AG08396 (cell line): ENCODE data around the gene OPTC.

ENCODE experiments used
- DNase-seq: peaks from one replicate; pipeline ENCODE4 v3.0.0; 2012; ENCODE audit warnings: low spot score, mixed read lengths

The OPTC gene

GRCh38 chr1:203491664-203492063, 2.3 kb upstream of the OPTC start:
- DNase-seq: no peak

- no peak for DNase-seq
Observed at GRCh38 chr1:203492082-203492747, 1.7 kb upstream of the OPTC start.

DNA sequence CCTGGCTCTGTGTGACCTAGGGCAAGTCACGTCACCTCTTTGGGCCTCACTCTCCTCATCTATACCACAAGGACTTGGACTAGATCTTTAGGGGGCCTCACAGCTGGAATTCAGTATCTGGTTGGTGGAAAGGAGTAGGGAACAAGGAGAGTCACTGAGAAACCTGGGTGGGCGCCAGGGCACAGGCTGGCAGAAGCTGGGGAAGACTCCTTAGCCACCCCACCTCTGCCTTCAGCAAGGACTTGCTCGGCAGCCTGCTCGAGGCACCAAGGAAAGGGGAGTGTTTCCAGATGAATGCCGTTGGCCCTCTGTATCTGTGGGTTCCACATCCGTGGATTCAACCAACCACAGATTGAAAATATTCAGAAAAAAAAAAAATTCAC, 1.2 kb upstream of the OPTC start:
- no peak for DNase-seq

GRCh38 chr1:203495845-203496244, 1.9 kb downstream of the OPTC start:
- no peak for DNase-seq

GRCh38 chr1:203497269-203497777, 3.4 kb downstream of the OPTC start:
- DNase-seq: no peak

DNA sequence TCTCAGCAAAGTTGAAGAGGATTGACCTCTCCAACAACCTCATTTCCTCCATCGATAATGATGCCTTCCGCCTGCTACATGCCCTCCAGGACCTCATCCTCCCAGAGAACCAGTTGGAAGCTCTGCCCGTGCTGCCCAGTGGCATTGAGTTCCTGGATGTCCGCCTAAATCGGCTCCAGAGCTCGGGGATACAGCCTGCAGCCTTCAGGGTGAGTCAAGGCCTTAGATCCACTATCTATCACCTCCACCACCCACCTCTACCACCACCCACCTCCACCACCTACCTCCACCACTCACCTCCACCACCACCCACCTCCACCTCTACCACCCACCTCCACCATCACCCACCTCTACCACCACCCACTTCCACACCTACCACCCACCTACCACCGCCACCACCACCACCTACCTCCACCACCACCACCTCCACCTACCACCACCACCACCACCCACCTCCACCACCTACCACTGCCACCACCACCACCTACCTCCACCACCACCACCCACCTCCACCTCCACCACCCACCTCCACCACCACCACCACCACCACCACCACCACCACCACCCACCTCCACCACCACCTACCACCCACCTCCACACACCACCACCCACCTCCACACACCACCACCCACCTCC, 5.8 kb downstream of the OPTC start:
- no peak for DNase-seq

DNA sequence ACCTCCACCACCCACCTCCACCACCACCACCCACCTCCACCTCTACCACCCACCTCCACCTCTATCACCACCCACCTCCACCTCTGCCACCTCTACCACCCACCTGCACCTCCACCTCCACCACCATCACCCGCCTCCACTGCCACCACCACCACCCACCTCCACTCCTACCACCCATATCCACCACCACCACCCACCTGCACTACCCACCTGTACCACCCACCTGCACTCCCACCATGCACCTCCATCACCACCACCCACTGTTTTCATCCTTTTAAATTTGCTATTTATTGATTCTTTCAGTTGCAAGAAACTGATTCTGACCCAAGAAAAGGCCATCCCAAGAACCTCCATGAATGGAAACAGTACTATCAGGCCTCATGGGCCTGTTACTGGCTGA, 6.3 kb downstream of the OPTC start:
- no peak for DNase-seq

DNA sequence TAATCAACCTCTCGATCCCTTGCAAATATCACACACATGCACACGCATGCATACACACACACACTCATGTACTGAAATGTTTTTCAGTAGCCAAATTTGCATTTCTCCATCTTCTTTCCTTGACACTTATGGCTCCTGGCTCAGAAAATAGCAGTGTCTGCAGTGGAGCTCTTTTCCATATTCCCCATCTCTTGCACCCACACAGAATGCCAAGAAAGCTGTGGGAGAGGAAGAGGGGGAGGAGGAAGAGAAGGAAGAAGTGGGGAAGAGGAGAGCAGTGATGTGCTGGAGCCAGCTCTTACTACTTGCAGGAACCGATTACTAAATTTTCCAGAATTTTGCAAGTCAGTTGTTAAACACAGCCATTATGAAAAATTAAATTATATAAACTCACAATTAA, 9.9 kb downstream of the OPTC start:
- DNase-seq: no peak

DNA sequence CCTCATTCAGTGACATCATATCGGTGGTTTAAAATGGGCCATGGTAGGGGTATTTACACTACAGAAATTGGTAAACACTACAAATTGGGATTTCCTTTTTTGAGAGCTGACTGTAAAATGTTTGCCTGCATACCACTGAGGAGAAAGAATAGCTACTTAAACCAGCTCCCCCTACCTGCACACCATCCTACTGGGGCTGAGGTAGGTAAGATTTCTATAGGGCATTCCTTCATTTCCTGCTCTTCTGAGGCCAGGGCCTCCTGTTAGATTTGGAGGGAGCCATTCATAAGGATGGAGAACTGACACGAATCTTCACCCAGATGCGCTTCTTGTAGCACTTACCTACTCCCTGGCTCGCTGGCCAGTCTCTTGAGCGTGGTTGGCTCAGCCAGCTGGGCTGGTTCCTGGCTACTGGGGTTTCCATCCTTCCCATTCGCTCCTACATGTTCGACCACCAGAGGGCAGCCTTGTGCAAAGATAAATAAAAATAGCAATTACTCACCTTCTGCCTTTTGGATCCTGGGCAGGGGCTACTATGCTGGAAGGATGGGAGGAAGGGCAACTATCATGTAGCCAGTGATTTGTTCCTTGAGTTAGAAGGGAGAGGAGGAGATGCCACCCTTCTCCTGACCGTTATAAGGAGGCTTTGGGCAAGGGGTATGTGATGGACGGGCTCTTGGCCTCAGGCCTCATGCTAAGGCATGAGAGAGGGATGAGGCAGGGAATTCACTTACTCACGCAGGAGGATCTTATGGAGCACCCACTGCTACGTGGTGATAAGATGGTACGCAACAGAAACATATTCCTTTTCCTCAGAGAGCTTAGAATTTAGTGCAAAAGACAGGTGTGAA, 10.7 kb downstream of the OPTC start:
- DNase-seq: peak; percentile 88

- no peak for DNase-seq
Observed at GRCh38 chr1:203505526-203506204, 11.7 kb downstream of the OPTC start.

GRCh38 chr1:203506858-203507626, 13.1 kb downstream of the OPTC start:
- no peak for DNase-seq

- DNase-seq: no peak
Observed at GRCh38 chr1:203507759-203508158, 13.8 kb downstream of the OPTC start.

GRCh38 chr1:203508463-203509073, 14.6 kb downstream of the OPTC start:
- DNase-seq: no peak

DNA sequence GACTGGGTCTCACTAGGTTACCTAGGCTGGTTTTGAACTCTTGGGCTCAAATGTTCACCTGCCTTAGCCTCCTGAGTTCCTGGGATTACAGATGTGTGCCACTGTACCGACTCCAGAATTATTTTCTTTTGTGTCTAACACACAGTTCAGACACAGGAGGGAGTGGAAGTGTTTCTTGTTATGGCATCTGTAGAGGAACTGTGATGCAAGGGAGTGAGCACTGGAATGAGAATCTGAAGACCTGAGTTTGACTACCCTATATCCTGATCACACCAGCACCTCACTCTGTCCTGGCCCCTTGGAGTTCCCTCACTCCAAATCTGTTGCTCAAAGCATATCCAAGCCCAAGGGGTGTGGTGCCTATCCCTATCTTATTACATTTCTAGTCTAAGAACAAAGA, 15.2 kb downstream of the OPTC start:
- no peak for DNase-seq

GRCh38 chr1:203511513-203511912, 17.6 kb downstream of the OPTC start:
- no peak for DNase-seq

DNA sequence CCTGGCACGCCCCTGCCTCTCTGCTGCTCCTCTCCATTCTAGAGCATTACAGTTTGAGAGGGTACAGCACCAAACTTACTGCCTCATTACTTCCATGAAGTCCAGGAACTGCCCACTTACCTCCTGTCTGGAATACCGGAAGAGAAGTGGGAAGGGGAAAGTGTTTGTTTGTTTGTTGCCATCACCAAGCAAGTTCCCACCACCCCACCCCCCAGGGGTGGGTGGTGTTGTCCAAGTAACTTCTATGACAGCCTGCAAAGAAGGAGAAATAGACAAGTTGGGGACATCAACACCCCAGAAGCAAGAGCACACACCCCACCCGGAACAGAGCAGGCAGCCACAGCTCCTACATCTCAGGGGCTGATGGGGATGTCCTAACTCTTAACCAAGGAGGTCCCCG, 18.0 kb downstream of the OPTC start:
- no peak for DNase-seq

GRCh38 chr1:203512517-203512847, 18.5 kb downstream of the OPTC start:
- DNase-seq: no peak

DNA sequence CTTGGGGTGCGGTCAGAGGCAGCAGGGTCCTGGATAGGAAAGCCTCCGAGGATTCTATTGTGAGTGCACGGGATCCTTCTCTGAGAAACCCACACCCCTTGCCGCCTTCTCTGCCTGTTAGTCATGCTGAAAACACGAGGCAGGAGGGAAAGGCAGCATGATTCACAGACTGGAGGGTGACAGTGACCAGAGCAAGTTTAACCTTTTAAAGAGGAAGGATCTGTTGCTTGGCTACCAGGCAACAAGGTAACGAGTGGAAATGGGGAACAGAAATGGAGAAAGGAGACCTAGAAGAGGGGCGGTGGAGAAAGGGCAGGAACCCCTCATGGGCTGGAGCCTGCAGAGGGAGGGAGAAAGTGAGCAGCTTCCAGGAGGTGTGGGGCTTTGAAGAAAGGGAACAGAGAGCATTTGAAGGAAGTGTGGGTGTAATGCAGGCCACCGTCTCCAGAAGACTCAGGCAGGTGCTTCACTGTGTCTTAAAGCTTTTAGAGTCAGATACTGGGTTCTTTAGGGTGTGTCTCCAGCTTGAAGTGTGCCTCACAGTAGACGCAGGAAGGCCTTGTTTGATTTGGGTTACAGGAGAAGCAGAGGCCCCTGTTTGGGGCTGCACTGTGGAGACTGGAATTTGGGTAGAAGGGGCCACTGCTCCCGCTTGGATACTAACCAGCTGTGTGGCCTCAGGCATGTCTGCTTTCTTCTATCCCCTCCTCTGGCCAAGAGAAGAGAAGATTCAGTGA, 19.1 kb downstream of the OPTC start:
- peak; percentile 92 for DNase-seq

DNA sequence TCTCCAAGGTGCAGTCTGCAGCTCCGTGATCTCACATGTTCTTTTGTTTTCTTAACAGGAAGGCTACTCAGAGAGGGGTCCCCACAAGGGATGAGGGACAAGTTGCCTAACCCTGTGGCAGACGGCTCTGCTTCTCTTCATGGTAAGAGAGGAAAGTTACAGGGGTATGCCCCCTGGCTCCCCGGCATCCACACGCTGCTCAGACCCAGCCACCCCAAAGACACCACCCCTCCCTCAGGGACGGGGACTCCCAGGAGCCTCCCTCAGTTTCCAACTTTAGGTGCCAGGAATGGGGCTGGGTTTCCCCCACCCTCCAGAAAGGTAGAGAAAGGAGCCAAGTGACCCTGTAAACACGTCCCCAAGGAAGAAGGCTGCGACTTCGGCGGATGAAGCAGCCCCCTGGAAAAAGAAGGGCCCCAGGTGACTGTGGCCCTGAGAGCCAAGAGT, 19.7 kb downstream of the OPTC start:
- no peak for DNase-seq

- DNase-seq: no peak
Observed at GRCh38 chr1:203516184-203516583, 22.2 kb downstream of the OPTC start.

DNA sequence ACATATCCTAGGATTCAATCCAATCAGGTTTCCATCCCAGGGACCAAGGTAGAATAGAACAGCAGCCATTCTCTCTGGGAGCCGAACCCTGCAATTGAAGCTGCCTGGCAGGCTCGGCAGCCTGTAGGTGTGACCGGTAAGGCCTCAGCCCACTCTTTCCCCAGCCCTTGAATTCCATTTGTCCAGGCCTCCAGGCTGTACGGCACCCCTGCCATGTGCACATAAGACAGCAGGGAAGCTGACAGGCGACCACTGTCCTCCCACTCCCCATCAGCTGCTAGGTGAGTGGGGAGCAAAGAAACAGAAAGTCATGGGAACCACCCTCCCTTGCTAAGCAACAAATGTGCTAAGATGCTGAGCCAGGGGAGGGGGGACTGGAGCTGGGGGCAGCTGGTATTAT, 23.0 kb downstream of the OPTC start:
- no peak for DNase-seq
